Measurements from ENCODE around the gene GPR108. TPM values are rescaled to one million over a fixed set of nuclear protein-coding genes. Genes with fewer than 3 reads are reported as not detected.

The GPR108 gene
- total RNA-seq, 6 experiments from 2014 or later: 22.3 to 53.0 (median 41.3) TPM

GRCh38 chr19:6745965-6746364, 8.6 kb upstream of the GPR108 start:
- Histone ChIP-seq H3K27ac (no peak overlapping the region), H3K27me3 (no peaks in the 10 kb centered on the region), H3K36me3 (peaks cover 0 to 30% (median 0%) of the 10 kb centered on the region in 4 donors), H3K4me3 (no peak overlapping the region), H3K4me1 (peaks cover 0 to 12% (median 0%) of the 10 kb centered on the region in 4 donors), H3K9me3 (no peaks in the 10 kb centered on the region)
- ATAC-seq: no peak
- intact Hi-C loops (cut with DNase I): loop anchor here in 1 of 2 donors (10.0 kb wide), 1 partner anchor 109 kb away; no protein-coding TSS in a partner anchor
- no peak for DNase-seq
- WGBS (ENCODE audit: insufficient coverage, low coverage, low lambda C conversion rate, missing lambda C conversion rate): 86% methylated on average over 22 of the region's 24 CpGs
- TF ChIP-seq POLR2A (IDR thresholded peaks at IDR 0.05) (no peak), CTCF (IDR thresholded peaks at IDR 0.05) (no peak)

GRCh38 chr19:6744381-6745301, 7.3 kb upstream of the GPR108 start:
- ATAC-seq: peak; percentile 48 to 74 (median 59)
- DNase-seq: peak in 2 of 3 donors; percentile 60 to 79
- WGBS (ENCODE audit: insufficient coverage, low coverage, low lambda C conversion rate, missing lambda C conversion rate): 25% methylated on average over 6 of the region's 41 CpGs
- Histone ChIP-seq H3K9me3 (no peaks in the 10 kb centered on the region), H3K36me3 (peaks cover 0 to 30% (median 0%) of the 10 kb centered on the region in 4 donors), H3K4me1 (peaks cover 0 to 21% (median 4%) of the 10 kb centered on the region in 4 donors), H3K27me3 (no peaks in the 10 kb centered on the region), H3K27ac (peak overlapping the region in 1 of 3 donors; percentile 13), H3K4me3 (no peak overlapping the region)
- intact Hi-C loops (cut with DNase I): loop anchor here in 1 of 2 donors (10.0 kb wide), 1 partner anchor 110 kb away; no protein-coding TSS in a partner anchor
- no peak for TF ChIP-seq CTCF (IDR thresholded peaks at IDR 0.05)
- TF ChIP-seq POLR2A (IDR thresholded peaks at IDR 0.05): no peak

GRCh38 chr19:6743714-6744380, 6.5 kb upstream of the GPR108 start:
- WGBS (ENCODE audit: insufficient coverage, low coverage, low lambda C conversion rate, missing lambda C conversion rate): 79% methylated on average over 7 of the region's 15 CpGs
- Histone ChIP-seq H3K9me3 (no peaks in the 10 kb centered on the region), H3K27me3 (no peaks in the 10 kb centered on the region), H3K36me3 (peaks cover 0 to 26% (median 0%) of the 10 kb centered on the region in 4 donors), H3K4me1 (peaks cover 0 to 24% (median 5%) of the 10 kb centered on the region in 4 donors), H3K27ac (no peak overlapping the region), H3K4me3 (no peak overlapping the region)
- TF ChIP-seq CTCF (IDR thresholded peaks at IDR 0.05) (no peak), POLR2A (IDR thresholded peaks at IDR 0.05) (no peak)
- intact Hi-C loops (cut with DNase I): loop anchor here in 1 of 2 donors (10.0 kb wide), 1 partner anchor 111 kb away; no protein-coding TSS in a partner anchor
- ATAC-seq: no peak
- DNase-seq: no peak

GRCh38 chr19:6743066-6743465, 5.7 kb upstream of the GPR108 start:
- DNase-seq: no peak
- Histone ChIP-seq H3K4me3 (no peak overlapping the region), H3K27me3 (no peaks in the 10 kb centered on the region), H3K36me3 (peaks cover 0 to 21% (median 0%) of the 10 kb centered on the region in 4 donors), H3K27ac (no peak overlapping the region), H3K4me1 (peaks cover 2 to 31% (median 12%) of the 10 kb centered on the region in 4 donors), H3K9me3 (no peaks in the 10 kb centered on the region)
- no peak for ATAC-seq
- intact Hi-C loops (cut with DNase I): loop anchor here in 1 of 2 donors (10.0 kb wide), 1 partner anchor 112 kb away; no protein-coding TSS in a partner anchor
- no CpG with 5 or more reads among the region's 7 CpGs for WGBS (ENCODE audit: insufficient coverage, low coverage, low lambda C conversion rate, missing lambda C conversion rate)
- no peak for TF ChIP-seq POLR2A (IDR thresholded peaks at IDR 0.05)
- TF ChIP-seq CTCF (IDR thresholded peaks at IDR 0.05): no peak
